Measurements from ENCODE around the gene LEF1. TPM values are rescaled to one million over a fixed set of nuclear protein-coding genes. Genes with fewer than 3 reads are reported as not detected.

The LEF1 gene
- total and polyA plus RNA-seq, 2 donors (not counting 3 experiments of a cell fraction or from before 2014, with no cell fraction given): 0.46 TPM; not detected in 1

DNA sequence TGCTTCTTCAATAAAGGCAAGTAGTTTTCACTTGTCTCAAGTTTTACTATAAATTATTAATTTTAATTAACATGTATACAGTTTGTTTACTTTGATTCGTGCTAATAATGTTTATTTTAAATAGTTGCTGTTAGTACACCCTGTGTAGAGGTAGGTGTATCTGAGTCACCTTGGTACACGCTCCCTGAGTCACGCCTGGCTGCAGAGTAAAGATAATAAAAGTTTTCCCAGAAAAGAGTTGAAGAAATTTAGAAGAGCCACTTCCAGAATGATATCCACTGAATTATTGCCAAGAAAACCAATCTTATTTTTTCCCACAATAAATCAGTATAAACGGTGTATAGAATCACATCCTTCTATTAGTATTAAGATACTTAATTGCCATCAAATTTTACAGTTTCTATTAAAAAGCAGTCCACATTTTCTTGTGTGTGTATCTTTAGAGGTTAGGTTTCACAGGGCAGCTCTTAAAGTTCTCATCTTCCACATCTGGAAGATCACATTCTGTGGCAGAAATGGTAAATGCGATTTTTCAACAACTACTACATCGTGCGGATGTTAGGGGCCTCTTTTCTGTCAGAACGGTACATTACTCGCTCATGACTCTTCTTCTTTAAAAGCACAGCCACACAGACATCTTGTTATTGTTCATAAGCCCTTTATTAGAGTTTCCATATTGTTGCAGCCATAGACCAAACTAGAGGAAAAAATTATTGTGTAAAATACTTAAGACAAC, 123.6 kb downstream of the LEF1 start:
- CTCF ChIA-PET: interaction anchor here (1.4 to 2.9 kb wide), 2 partner anchors 12 to 26 kb away, joined by 5 to 15 read pairs; no protein-coding TSS in a partner anchor
- TF ChIP-seq POLR2A (IDR thresholded peaks at IDR 0.05; ENCODE audit: low read depth, low read length) (no peak), POLR2AphosphoS5 (IDR thresholded peaks at IDR 0.05; ENCODE audit: insufficient read depth, low read depth, low read length) (no peak), MYC (IDR thresholded peaks at IDR 0.05; ENCODE audit: low read depth, low read length) (no peak), EZH2 (IDR thresholded peaks at IDR 0.05; ENCODE audit: borderline replicate concordance, low read depth, low read length, severe bottlenecking) (no peak), JUN (IDR thresholded peaks at IDR 0.05; ENCODE audit: borderline replicate concordance, insufficient read depth, insufficient read length, low read depth) (no peak), FOS (IDR thresholded peaks at IDR 0.05; ENCODE audit: borderline replicate concordance, insufficient read depth, low read length) (no peak)
- TF ChIP-seq, protein P1, sequence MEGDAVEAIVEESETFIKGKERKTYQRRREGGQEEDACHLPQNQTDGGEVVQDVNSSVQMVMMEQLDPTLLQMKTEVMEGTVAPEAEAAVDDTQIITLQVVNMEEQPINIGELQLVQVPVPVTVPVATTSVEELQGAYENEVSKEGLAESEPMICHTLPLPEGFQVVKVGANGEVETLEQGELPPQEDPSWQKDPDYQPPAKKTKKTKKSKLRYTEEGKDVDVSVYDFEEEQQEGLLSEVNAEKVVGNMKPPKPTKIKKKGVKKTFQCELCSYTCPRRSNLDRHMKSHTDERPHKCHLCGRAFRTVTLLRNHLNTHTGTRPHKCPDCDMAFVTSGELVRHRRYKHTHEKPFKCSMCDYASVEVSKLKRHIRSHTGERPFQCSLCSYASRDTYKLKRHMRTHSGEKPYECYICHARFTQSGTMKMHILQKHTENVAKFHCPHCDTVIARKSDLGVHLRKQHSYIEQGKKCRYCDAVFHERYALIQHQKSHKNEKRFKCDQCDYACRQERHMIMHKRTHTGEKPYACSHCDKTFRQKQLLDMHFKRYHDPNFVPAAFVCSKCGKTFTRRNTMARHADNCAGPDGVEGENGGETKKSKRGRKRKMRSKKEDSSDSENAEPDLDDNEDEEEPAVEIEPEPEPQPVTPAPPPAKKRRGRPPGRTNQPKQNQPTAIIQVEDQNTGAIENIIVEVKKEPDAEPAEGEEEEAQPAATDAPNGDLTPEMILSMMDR (IDR thresholded peaks at IDR 0.05; ENCODE audit: extremely low read depth in 1 of 2, insufficient read depth in 1 of 2, low read depth in 1 of 2, low read length in 2 of 2): no peak
- TF ChIP-seq, protein P2, sequence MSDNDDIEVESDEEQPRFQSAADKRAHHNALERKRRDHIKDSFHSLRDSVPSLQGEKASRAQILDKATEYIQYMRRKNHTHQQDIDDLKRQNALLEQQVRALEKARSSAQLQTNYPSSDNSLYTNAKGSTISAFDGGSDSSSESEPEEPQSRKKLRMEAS (IDR thresholded peaks at IDR 0.05; ENCODE audit: insufficient read depth, insufficient read length): no peak
- Histone ChIP-seq H3K9ac (replicated peaks; ENCODE audit: extremely low read depth, insufficient read depth, low read length) (no peak overlapping the region), H3K9me1 (replicated peaks; ENCODE audit: control insufficient read depth, extremely low read depth, insufficient read depth, low read length) (no peaks in the 10 kb centered on the region), H3K79me2 (ENCODE audit: control insufficient read depth, insufficient read depth, low read length) (no peaks in the 10 kb centered on the region), H3K36me3 (ENCODE audit: control insufficient read depth in 2 of 2, extremely low read depth in 1 of 2, insufficient read depth in 2 of 2, low read length in 2 of 2) (no peaks in the 10 kb centered on the region), H4K20me1 (replicated peaks; ENCODE audit: control insufficient read depth, extremely low read depth, insufficient read depth, low read length) (no peaks in the 10 kb centered on the region), H2AFZ (ENCODE audit: low read depth, low read length) (no peak overlapping the region), H3K4me1 (ENCODE audit: control insufficient read depth, extremely low read depth, insufficient read depth, low read length) (peaks cover 5% of the 10 kb centered on the region), H3K27me3 (ENCODE audit: control insufficient read depth in 2 of 2, insufficient read depth in 2 of 2, low read length in 2 of 2) (peaks cover 0 to 2% of the 10 kb centered on the region in 2 experiments), H3K27ac (ENCODE audit: insufficient read depth, low read depth, low read length) (no peak overlapping the region), H3K4me3 (replicated peaks in 1 of 3; ENCODE audit: insufficient read depth in 1 of 3, low read depth in 1 of 3, low read length in 3 of 3) (no peak overlapping the region), H3K4me2 (ENCODE audit: insufficient read depth, low read length) (no peak overlapping the region), H3K9me3 (replicated peaks; ENCODE audit: control insufficient read depth, insufficient read depth, low read length) (no peaks in the 10 kb centered on the region)
- intact Hi-C loops (cut with micrococcal nuclease) (no loop called here), dilution Hi-C loops (cut with MboI; ENCODE audit: extremely low pct_ligation_motif_present, low sequenced_read_pairs) (no loop called here)
- BruUV-seq (replicated peaks): no TSS peak
- no peak for DNase-seq (ENCODE audit: low read depth, low spot score)
- POLR2A ChIA-PET: no interaction called here
- FAIRE-seq: no peak

All from endothelial cell of umbilical vein (primary cell).